Islet precursor cell (in vitro differentiated cells): ENCODE data around the gene FHAD1.
A peak's percentile ranks its signal among the peaks of the same experiment; 100 is the strongest.

ENCODE experiments used
- DNase-seq: peaks from one replicate; pipeline ENCODE4 v3.0.0-alpha.2; 2018

Gene FHAD1

GRCh38 chr1:15246960-15247614 lies at the start of gene FHAD1:
TSS of gene FHAD1 (plus strand) at chr1:15247223. CDS start at chr1:15251785, 4,562 bp downstream.
- DNase-seq: peak; percentile 77

GRCh38 chr1:15197591-15198447 lies 49.2 kb upstream of the FHAD1 start:
- no peak for DNase-seq

DNA sequence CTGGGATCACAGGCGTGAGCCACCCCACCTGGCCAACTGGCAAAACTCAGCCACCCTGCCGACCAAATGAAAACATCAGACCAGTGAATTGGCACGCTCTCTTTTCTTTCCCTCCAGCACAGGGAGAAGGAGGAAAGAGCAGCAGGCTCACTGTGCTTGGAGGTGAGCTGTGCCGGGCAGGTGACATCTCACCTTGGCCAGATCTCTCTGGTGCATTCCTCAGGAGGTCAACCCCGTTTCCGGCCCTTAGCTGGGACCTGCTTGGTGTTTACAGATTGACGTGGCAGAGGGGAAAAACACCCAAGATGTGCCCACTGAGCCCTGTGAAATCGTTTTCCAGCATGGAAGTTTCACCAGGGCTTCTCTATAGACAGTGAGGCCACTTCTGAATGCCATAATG lies 48.3 kb upstream of the FHAD1 start:
- no peak for DNase-seq

- no peak for DNase-seq
These were observed 45.8 kb upstream of the FHAD1 start for GRCh38 chr1:15201221-15201620.

- DNase-seq: no peak
These were observed 45.0 kb upstream of the FHAD1 start for GRCh38 chr1:15201849-15202551.

- DNase-seq: no peak
These were observed 42.1 kb upstream of the FHAD1 start for GRCh38 chr1:15204931-15205330.

GRCh38 chr1:15205586-15206346 lies 41.3 kb upstream of the FHAD1 start:
- DNase-seq: no peak

- peak; percentile 71 for DNase-seq
These were observed 40.5 kb upstream of the FHAD1 start for GRCh38 chr1:15206418-15207030.

DNA sequence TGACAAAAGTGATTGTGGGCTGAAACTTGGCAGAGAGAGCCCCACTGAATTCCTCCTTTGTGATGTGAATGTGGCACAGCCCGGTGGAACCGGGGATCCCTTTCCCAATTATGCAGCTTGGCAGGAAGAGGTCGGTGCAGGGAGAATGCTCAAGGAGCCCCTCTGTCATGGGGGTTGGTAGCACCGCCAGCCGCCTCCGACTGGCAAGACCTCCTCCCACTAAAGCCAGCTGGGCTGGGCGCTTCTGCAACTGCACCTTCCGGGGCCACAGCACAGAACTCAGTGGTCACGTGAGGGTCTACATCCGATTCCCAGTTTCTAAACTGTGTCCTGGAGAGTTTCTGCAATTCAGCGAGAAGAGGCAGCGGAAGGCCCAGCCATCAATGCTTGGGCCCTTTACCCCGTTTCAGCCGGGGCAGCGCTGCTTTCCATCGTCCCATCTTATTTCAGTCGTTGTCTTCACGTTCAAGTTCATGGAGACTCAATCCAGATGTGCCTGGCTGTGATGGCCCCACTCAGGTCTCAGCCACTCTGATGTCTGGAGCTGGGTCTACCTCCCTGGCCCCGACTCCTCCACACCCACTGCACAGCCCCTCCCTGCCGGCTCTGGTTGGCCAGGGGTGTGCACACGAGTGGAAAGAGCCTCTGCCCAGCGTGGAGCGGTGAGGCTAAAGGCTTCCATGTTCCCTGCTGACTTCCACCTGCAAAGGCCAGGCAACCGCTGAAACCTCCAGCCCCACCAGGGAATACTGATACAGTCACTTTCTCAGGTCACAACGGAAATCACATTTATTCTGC lies 39.8 kb upstream of the FHAD1 start:
- DNase-seq: no peak

GRCh38 chr1:15207829-15208429 lies 39.1 kb upstream of the FHAD1 start:
- no peak for DNase-seq

GRCh38 chr1:15210651-15211375 lies 36.2 kb upstream of the FHAD1 start:
- no peak for DNase-seq

GRCh38 chr1:15211424-15211823 lies 35.6 kb upstream of the FHAD1 start:
- DNase-seq: no peak

DNA sequence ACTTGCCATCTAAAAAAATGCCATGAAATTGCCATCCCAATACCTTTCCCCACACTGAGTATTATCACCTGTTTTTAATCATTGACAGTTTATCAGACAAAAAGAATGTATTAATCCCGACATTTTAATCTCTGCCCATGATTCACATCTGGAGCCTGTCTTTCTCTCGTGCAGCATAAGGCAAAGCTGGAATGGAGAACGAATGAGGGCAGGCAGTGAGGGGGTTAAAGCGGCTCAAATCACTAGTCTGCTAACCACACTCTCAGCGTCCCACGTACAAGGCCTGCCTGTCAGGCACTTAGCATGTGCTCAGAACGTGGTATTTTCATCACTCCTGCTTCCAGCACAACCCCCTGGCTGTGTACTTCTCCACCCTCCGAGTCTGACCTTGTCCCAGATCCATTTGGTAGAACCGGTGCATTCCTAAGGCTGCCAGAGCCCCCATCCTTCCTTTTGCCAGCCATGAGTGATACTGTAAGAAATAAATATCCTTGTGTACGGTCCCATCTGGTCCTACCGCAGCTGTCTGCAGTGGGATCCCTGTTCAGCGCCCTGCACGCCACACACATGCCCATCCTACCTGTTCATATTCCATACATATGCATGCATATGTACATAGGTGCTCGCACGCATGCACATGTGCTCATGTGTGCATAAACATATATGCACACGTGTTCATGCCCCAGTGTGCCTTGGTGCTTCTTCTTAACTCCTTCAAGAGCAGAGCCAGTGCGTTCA lies 34.6 kb upstream of the FHAD1 start:
- DNase-seq: no peak

GRCh38 chr1:15212954-15213291 lies 34.1 kb upstream of the FHAD1 start:
- no peak for DNase-seq

DNA sequence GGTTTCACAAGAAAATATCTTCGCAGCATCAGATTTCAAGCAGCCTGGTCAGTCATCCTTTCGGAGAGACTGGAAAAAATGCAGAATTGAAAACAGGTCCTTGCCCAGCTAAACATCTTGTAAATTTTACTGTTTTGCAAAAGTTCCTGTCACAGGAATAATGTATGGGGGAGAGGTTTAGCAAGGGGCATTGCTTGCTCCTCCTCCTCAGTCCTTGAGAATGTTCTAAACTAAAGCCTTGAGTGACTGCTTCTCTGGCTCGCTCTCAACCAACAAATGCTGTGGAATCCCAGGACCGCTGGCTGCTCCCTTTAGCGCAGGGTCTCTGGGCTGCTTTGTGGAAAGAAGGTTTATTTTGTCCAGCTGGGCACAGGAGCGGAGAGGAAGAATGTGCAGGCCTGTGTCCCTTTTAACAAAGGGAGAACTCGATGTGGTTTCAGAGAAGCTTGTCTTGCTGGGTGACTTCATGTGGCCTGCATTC lies 33.6 kb upstream of the FHAD1 start:
- no peak for DNase-seq

DNA sequence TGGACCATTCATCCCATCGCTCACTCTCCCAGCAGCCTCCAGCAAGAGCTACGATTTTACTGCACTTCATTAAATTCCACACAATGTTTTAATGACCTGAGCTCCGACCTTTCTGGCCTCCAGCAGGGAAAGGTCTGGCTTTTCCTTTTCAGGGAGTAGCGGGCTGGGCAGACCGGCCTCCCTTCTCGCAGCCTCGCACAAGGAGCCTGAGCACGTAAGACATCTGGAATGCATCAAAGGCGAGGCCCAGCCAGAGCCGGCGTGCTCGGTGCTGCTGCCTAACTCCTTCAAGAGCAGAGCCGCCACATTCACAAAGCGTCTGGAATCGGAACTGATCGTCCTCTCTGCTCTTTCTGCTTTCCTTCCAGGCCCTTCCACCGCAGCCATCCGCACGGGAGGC lies 32.5 kb upstream of the FHAD1 start:
- DNase-seq: peak; percentile 97

- no peak for DNase-seq
These were observed 31.9 kb upstream of the FHAD1 start for GRCh38 chr1:15215116-15215515.

DNA sequence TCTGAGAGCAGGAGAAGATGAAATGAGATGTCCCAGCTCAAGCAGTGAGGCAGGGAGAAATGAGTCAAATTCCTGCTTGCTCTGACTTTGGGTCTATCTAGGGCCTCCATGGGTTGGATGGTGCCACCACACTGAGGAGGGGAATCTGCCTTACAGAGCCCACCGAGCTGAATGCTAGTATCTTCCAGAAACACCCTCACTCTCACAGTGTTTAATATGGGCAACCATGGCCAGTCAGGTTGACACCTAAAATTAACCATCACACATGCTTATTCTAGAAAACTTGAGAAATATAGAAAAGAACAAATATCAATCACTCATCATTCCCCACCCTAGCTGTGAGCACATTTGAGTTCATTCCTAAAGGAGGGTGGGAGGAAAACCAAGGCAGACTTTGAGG lies 29.4 kb upstream of the FHAD1 start:
- no peak for DNase-seq
